HepG2 (cell line): ENCODE measurements around the gene CCT4. TPM values are rescaled to one million over a fixed set of nuclear protein-coding genes. Genes with fewer than 3 reads are reported as not detected.

Source experiments
- AHR ChIP-seq: IDR thresholded peaks from 2 replicates; pipeline ENCODE4 v1.6.1; 2018; ENCODE audit warnings: missing genetic modification reagents, missing compliant biosample characterization
- FOXA3 ChIP-seq: IDR thresholded peaks from 2 replicates; pipeline ENCODE4 v1.6.1; 2016; ENCODE audit warnings: missing genetic modification reagents, missing compliant biosample characterization
- GPN1 ChIP-seq: sonication (generic); formaldehyde crosslinking; IDR thresholded peaks from 2 replicates; pipeline ENCODE4 v1.5.1; 2020; ENCODE audit warnings: missing genetic modification reagents, borderline replicate concordance
- HHEX ChIP-seq: IDR thresholded peaks from 2 replicates; pipeline ENCODE4 v1.6.1; 2016; ENCODE audit warnings: control low read depth
- HOMEZ ChIP-seq: IDR thresholded peaks from 2 replicates; pipeline ENCODE4 v1.6.1; 2016; ENCODE audit warnings: low read depth
- KIAA2018 ChIP-seq: sonication (generic); formaldehyde crosslinking; IDR thresholded peaks from 2 replicates; pipeline ENCODE4 v1.5.0; 2020; ENCODE audit warnings: mild to moderate bottlenecking, missing genetic modification reagents, borderline replicate concordance
- KLF15 ChIP-seq: sonication (generic); formaldehyde crosslinking; IDR thresholded peaks from 2 replicates; pipeline ENCODE4 v1.8.1; 2023; ENCODE audit warnings: borderline replicate concordance, mild to moderate bottlenecking, inconsistent platforms, missing genetic modification reagents, mixed read lengths
- MAFF ChIP-seq: IDR thresholded peaks from 2 replicates; pipeline ENCODE4 v1.6.1; 2011; ENCODE audit warnings: low read depth, low read length, improper control_type of control experiment
- NFIC ChIP-seq: IDR thresholded peaks from 2 replicates; pipeline ENCODE4 v1.6.1; 2012; ENCODE audit warnings: mild to moderate bottlenecking, low read length, inconsistent platforms
- RARG ChIP-seq: sonication (generic); formaldehyde crosslinking; IDR thresholded peaks from 2 replicates; pipeline ENCODE4 v1.4.0; 2020; ENCODE audit warnings: low read depth, mild to moderate bottlenecking, missing genetic modification reagents
- RBM39 ChIP-seq: fragments of 200-400 bp; formaldehyde crosslinking; IDR thresholded peaks from one replicate; pipeline ENCODE4 v1.6.1; 2018; ENCODE audit warnings: antibody characterized with exemption, mild to moderate bottlenecking, low read depth, low read length; ENCODE audit not compliant: poor library complexity, severe bottlenecking
- SAP130 ChIP-seq: IDR thresholded peaks from 2 replicates; pipeline ENCODE4 v1.6.1; 2016; ENCODE audit warnings: low read depth
- SOX13 ChIP-seq, 3 experiments: fragments of 450-650 bp in 1 of 3; sonication (generic) in 1 of 3; formaldehyde crosslinking in 1 of 3; IDR thresholded peaks in 2 of 3; conservative IDR thresholded peaks in 1 of 3; 2 replicates each; pipeline versions ENCODE4 v1.5.0 to v1.6.1; 2016 to 2020; ENCODE audit warnings: antibody characterized with exemption in 1 of 3, mild to moderate bottlenecking in 1 of 3, missing compliant biosample characterization in 1 of 3, missing genetic modification reagents in 1 of 3, moderate library complexity in 1 of 3
- THAP8 ChIP-seq: sonication (generic); formaldehyde crosslinking; IDR thresholded peaks from 2 replicates; pipeline ENCODE4 v1.5.1; 2020; ENCODE audit warnings: missing genetic modification reagents, mild to moderate bottlenecking, borderline replicate concordance
- ZNF580 ChIP-seq: IDR thresholded peaks from 2 replicates; pipeline ENCODE4 v1.6.1; 2016; ENCODE audit warnings: low read depth, borderline replicate concordance
- ZNF615 ChIP-seq: sonication (generic); formaldehyde crosslinking; IDR thresholded peaks from 2 replicates; pipeline ENCODE4 v1.5.0; 2020; ENCODE audit warnings: mild to moderate bottlenecking, missing genetic modification reagents, borderline replicate concordance
- ZNF766 ChIP-seq: sonication (generic); formaldehyde crosslinking; IDR thresholded peaks from 2 replicates; pipeline ENCODE4 v1.5.0; 2020; ENCODE audit warnings: missing genetic modification reagents, borderline replicate concordance
- polyA plus RNA-seq, 8 experiments: library from polyadenylated mRNA; depleted of rRNA in 3 of 8; stranded (reverse) in 7 of 8; unstranded in 1 of 8; fragments of >200 nt; fragmentation: Illumina TruSeq in 4 of 8; extraction: Trizol in 4 of 8; gene quantifications; 2 replicates each; pipeline versions ENCODE4 v1.2.1 to v1.2.3, GENCODE V29; 2011 to 2016; ENCODE audit warnings: low read depth in 4 of 8, missing spikeins in 1 of 8, mixed read lengths in 1 of 8; ENCODE audit not compliant: insufficient read depth in 1 of 8
- total RNA-seq, 5 experiments: library from RNA; depleted of rRNA; stranded (reverse); fragments of >200 nt; fragmentation: Illumina TruSeq; extraction: Trizol; gene quantifications; 2 replicates each; pipeline ENCODE4 v1.2.3, GENCODE V29; 2016; ENCODE audit warnings: low read depth in 1 of 5

CCT4 gene
- total and polyA plus RNA-seq, 2 of the 13 experiments (the other 11 are each of a cell fraction or from before 2014, with no cell fraction given) = 138 to 340 TPM

GRCh38 chr2:61905372-61906185 is 17.1 kb upstream of the CCT4 start, which contains the start of gene COMMD1 (continued):
- peak; percentile 83; the same call in 1 of the 2 replicates for TF ChIP-seq ZNF580 (CRISPR knock-in tag)
- TF ChIP-seq KIAA2018 (CRISPR knock-in tag) = peak; percentile 90; the same call in 1 of the 2 replicates
- TF ChIP-seq GPN1 (CRISPR knock-in tag) = no peak
- TF ChIP-seq KLF15 = no peak; the same call in 1 of the 2 replicates
- TF ChIP-seq MAFF = no peak
- TF ChIP-seq SOX13 (IDR thresholded peaks at IDR 0.05) = no peak
- peak in 1 of 2 experiments; percentile 66; a peak in 1 of 4 replicates for TF ChIP-seq SOX13 (CRISPR knock-in tag; conservative IDR thresholded peaks at IDR 0.05 in 1 of 2, IDR thresholded peaks at IDR 0.05 in 1 of 2)
- TF ChIP-seq THAP8 = no peak; the same call in 1 of the 2 replicates
- peak; percentile 95 for TF ChIP-seq RBM39
- peak; percentile 18; the same call in 1 of the 2 replicates for TF ChIP-seq HHEX (CRISPR knock-in tag)
- 0 out of 2 replicates have a peak, but pooled peaks have one; percentile 28 for TF ChIP-seq AHR (CRISPR knock-in tag)
- TF ChIP-seq SAP130 = peak; percentile 98
- TF ChIP-seq ZNF766 (CRISPR knock-in tag) = peak; percentile 67; the same call in 1 of the 2 replicates
- peak; percentile 51; the same call in 1 of the 2 replicates for TF ChIP-seq ZNF615 (CRISPR knock-in tag)
- TF ChIP-seq NFIC = no peak
- TF ChIP-seq HOMEZ (CRISPR knock-in tag) = peak; percentile 68
- peak; percentile 68 for TF ChIP-seq FOXA3 (CRISPR knock-in tag)
- TF ChIP-seq RARG = no peak
